SK-N-SH (cell line): ENCODE data around the gene FRRS1.

Experiments used
- CTCF ChIP-seq: fragments of 200-600 bp; sonication (generic); IDR thresholded peaks from 2 replicates; pipeline ENCODE4 v1.6.1; 2017; ENCODE audit warnings: antibody characterized with exemption, mild to moderate bottlenecking, moderate library complexity
- EP300 ChIP-seq, 2 experiments: IDR thresholded peaks; 2 replicates each; pipeline versions ENCODE4 v1.4.0 to v1.6.1; 2012; ENCODE audit warnings: borderline replicate concordance in 1 of 2, low read depth in 1 of 2, low read length in 1 of 2

- TF ChIP-seq CTCF (no peak), EP300 (IDR thresholded peaks at IDR 0.05; ENCODE audit: borderline replicate concordance in 1 of 2, low read depth in 1 of 2, low read length in 1 of 2) (no peak)
These were observed 20.5 kb upstream of the FRRS1 start for GRCh38 chr1:99786751-99787501.
